Mesothelial cell of epicardium (in vitro differentiated cells): ENCODE results near the gene SH3RF3. TPM values are rescaled to one million over a fixed set of nuclear protein-coding genes. Genes with fewer than 3 reads are reported as not detected.
A peak's percentile ranks its signal among the peaks of the same experiment; 100 is the strongest.
"Not testable (repeated sequence)": the region's sequence is repeated elsewhere in the genome, so short reads cannot be mapped to it uniquely, and the experiment has no call there.

Experiments used
- DNase-seq, 2 experiments: peaks; one replicate each; pipeline ENCODE4 v3.0.0; 2021; ENCODE audit warnings: low spot score in 2 of 2; ENCODE audit not compliant: unreplicated experiment in 2 of 2
- H3K27ac Mint-ChIP-seq: 2 replicates; pipeline ENCODE4 v1.8.0; 2021; ENCODE audit warnings: mixed read lengths
- H3K27me3 Mint-ChIP-seq: 2 replicates; pipeline ENCODE4 v1.8.0; 2021; ENCODE audit warnings: low read depth, mixed read lengths
- H3K36me3 Mint-ChIP-seq: 2 replicates; pipeline ENCODE4 v1.8.0; 2021; ENCODE audit warnings: mixed read lengths
- H3K4me1 Mint-ChIP-seq: 2 replicates; pipeline ENCODE4 v1.8.0; 2021; ENCODE audit warnings: mixed read lengths
- H3K4me3 Mint-ChIP-seq: 2 replicates; pipeline ENCODE4 v1.8.0; 2021; ENCODE audit warnings: mild to moderate bottlenecking, moderate library complexity, mixed read lengths
- H3K9me3 Mint-ChIP-seq: 2 replicates; pipeline ENCODE4 v1.8.0; 2021; ENCODE audit warnings: mixed read lengths
- total RNA-seq: library from RNA; stranded (reverse); gene quantifications from 3 replicates; pipeline ENCODE4 v1.2.1, GENCODE V29; 2021
- TF ChIP-seq, protein P1 (sequence below): fragments of 200-600 bp; sonication (generic); IDR thresholded peaks from one replicate; pipeline ENCODE4 v1.5.0; 2021; ENCODE audit warnings: antibody characterized with exemption; ENCODE audit not compliant: unreplicated experiment

The SH3RF3 gene
- total RNA-seq, 1 donor from 2014 or later: 2.7 TPM

GRCh38 chr2:109102588-109103233 lies 26.3 kb upstream of the SH3RF3 start:
- no peak overlapping the region for H3K27ac Mint-ChIP-seq
- H3K9me3 Mint-ChIP-seq: no peaks in the 10 kb centered on the region
- TF ChIP-seq, protein P1, sequence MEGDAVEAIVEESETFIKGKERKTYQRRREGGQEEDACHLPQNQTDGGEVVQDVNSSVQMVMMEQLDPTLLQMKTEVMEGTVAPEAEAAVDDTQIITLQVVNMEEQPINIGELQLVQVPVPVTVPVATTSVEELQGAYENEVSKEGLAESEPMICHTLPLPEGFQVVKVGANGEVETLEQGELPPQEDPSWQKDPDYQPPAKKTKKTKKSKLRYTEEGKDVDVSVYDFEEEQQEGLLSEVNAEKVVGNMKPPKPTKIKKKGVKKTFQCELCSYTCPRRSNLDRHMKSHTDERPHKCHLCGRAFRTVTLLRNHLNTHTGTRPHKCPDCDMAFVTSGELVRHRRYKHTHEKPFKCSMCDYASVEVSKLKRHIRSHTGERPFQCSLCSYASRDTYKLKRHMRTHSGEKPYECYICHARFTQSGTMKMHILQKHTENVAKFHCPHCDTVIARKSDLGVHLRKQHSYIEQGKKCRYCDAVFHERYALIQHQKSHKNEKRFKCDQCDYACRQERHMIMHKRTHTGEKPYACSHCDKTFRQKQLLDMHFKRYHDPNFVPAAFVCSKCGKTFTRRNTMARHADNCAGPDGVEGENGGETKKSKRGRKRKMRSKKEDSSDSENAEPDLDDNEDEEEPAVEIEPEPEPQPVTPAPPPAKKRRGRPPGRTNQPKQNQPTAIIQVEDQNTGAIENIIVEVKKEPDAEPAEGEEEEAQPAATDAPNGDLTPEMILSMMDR: no peak
- H3K4me3 Mint-ChIP-seq: no peak overlapping the region
- H3K27me3 Mint-ChIP-seq: peaks cover 38% of the 10 kb centered on the region
- H3K4me1 Mint-ChIP-seq: peaks cover 11% of the 10 kb centered on the region
- DNase-seq: peak in 1 of 2 experiments; percentile 7
- H3K36me3 Mint-ChIP-seq: no peaks in the 10 kb centered on the region

DNA sequence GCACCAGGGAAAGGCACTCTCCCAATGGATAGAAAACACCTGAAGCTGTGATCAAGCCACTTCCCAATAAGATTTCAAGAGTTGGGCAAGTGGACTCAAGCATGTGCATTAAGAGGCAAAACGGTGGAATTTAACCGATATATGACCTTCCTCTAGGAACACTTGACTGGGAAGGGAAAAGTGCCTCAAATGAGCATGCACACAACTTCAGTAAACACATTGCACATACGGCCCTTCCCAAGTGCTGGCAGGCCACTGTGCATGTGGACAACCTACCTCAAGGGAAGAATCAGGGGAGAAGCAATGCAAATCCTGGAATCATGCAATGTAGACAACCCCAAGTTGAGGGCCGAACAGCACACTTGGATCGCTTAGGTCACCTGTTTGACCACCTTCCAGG lies 23.9 kb upstream of the SH3RF3 start:
- H3K36me3 Mint-ChIP-seq: no peaks in the 10 kb centered on the region
- no peak overlapping the region for H3K4me3 Mint-ChIP-seq
- no peaks in the 10 kb centered on the region for H3K9me3 Mint-ChIP-seq
- peaks cover 9% of the 10 kb centered on the region for H3K4me1 Mint-ChIP-seq
- no peak overlapping the region for H3K27ac Mint-ChIP-seq
- no peak for DNase-seq
- TF ChIP-seq, protein P1: no peak
- H3K27me3 Mint-ChIP-seq: peaks cover 24% of the 10 kb centered on the region

DNA sequence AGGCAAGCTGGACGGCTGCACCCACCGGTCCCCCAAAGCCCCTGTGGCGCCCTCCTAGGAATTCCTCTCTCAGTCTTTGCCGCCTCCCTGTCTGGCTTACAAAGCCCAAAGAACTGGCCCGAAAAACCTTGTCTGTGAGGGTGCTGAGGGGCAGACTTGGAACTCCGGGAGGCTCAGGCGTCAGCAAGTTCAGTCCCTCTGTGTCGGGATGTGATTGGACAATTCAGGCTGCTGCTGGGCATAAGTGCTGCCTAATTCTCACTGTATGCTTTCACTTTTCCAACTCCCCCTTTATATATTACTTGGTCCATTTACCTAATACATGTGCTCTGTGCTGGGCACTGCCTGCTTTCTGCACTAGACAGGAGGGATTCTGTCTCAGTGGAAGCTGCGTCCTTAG lies 20.3 kb upstream of the SH3RF3 start:
- no peak overlapping the region for H3K27ac Mint-ChIP-seq
- H3K36me3 Mint-ChIP-seq: no peaks in the 10 kb centered on the region
- H3K27me3 Mint-ChIP-seq: peaks cover 4% of the 10 kb centered on the region

DNA sequence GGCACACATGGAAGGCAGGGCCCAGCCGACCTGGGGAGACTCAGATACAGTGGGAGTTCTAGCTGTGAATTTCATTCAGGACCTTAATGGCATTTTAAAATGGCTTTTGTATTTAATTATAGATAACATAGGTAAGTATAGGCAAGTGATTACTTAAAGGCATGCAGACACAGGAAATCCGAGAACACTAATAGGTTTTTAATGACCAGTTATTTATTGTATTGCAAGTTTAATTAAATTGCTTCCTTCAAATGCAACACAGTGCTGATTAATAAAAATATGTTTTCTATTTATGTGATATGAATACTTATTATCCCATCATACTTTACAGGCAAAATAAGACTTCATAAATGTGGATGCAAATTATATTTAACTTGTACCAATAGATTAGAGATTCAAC lies 19.7 kb upstream of the SH3RF3 start:
- peaks cover 5% of the 10 kb centered on the region for H3K27me3 Mint-ChIP-seq
- H3K4me1 Mint-ChIP-seq: no peaks in the 10 kb centered on the region
- H3K36me3 Mint-ChIP-seq: no peaks in the 10 kb centered on the region
- H3K9me3 Mint-ChIP-seq: no peaks in the 10 kb centered on the region
- TF ChIP-seq, protein P1: no peak
- no peak for DNase-seq
- no peak overlapping the region for H3K4me3 Mint-ChIP-seq
- H3K27ac Mint-ChIP-seq: no peak overlapping the region

More for the DNA sequence above, 20.3 kb upstream of the SH3RF3 start:
- Mint-ChIP-seq H3K4me1 (no peaks in the 10 kb centered on the region), H3K4me3 (no peak overlapping the region), H3K9me3 (no peaks in the 10 kb centered on the region)
- peak in 1 of 2 experiments; percentile 33 for DNase-seq
- TF ChIP-seq, protein P1: no peak

DNA sequence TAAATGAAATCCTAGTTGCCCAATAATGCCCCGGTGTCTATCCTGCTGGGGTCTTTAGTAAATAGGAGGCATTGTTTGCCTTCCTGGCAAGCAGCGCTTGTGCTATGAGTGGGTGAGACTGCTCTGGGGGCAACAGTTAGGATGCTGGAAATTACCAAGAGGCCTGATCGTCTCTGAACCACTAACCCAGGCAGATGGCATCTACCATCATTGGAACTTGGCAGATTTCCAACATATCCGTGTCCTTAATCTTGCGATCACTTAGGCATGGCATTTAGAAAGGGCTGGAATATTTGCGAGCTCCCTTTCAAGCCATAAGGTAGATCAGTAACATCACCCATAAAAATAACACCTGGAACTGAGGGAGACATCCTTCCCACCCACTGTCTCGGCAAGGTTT lies 18.8 kb upstream of the SH3RF3 start:
- TF ChIP-seq, protein P1: no peak
- Mint-ChIP-seq H3K4me1 (no peaks in the 10 kb centered on the region), H3K9me3 (peaks cover 4% of the 10 kb centered on the region), H3K27ac (no peak overlapping the region), H3K4me3 (no peak overlapping the region), H3K36me3 (no peaks in the 10 kb centered on the region), H3K27me3 (peaks cover 9% of the 10 kb centered on the region)
- DNase-seq: no peak

- not testable (repeated sequence) for H3K4me1 Mint-ChIP-seq, H3K36me3 Mint-ChIP-seq, H3K4me3 Mint-ChIP-seq, H3K27ac Mint-ChIP-seq
- Mint-ChIP-seq H3K27me3 (peaks cover 25% of the 10 kb centered on the region), H3K9me3 (peaks cover 12% of the 10 kb centered on the region)
- DNase-seq: peak in 1 of 2 experiments; percentile 21
Measured at GRCh38 chr2:109117181-109117580, 11.8 kb upstream of the SH3RF3 start.
